ENCODE results near the gene PDIA2. TPM values are rescaled to one million over a fixed set of nuclear protein-coding genes. Genes with fewer than 3 reads are reported as not detected.
"Not testable (repeated sequence)": the region's sequence is repeated elsewhere in the genome, so short reads cannot be mapped to it uniquely, and the experiment has no call there.

The PDIA2 gene
- total RNA-seq, 1 experiment from 2014 or later: 0.25 TPM

DNA sequence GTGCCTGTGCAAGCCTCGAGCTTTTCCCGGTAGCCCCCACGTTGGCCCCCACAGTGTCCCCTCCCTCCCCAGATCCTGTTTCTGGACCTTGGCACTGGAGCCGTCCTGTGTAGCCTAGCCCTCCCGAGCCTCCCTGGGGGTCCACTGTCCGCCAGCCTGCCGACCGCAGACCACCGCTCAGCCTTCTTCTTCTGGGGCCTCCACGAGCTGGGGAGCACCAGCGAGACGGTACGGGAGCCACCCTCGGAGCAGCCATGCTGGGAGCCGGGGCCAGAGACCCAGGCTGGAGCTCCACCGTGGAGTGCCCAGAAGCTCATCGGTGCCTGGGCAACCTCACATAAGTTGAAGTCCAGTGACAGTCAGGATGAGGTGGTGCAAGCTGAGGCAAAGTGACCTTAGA, 19.0 kb upstream of the PDIA2 start:
- no peak for DNase-seq (ENCODE audit: low read depth)

DNA sequence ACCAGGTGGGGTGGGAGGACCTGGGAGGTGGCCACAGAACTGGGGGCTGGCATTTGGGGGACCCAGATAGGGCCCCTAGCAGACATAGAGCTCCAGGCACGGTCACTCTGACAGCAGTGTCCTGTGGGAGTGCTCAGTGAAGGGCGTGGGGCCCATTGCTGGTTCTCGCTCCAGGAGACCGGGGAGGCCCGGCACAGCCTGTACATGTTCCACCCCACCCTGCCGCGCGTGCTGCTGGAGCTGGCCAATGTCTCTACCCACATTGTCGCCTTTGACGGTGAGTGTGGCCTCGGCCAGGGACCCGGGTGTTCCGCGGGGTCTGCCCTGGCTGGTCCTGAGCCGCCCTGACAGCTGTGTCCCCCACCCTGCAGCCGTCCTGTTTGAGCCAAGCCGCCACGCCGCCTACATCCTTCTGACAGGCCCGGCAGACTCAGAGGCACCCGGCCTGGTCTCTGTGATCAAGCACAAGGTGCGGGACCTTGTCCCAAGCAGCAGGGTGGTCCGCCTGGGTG, 18.5 kb upstream of the PDIA2 start:
- DNase-seq (ENCODE audit: low read depth): no peak

DNA sequence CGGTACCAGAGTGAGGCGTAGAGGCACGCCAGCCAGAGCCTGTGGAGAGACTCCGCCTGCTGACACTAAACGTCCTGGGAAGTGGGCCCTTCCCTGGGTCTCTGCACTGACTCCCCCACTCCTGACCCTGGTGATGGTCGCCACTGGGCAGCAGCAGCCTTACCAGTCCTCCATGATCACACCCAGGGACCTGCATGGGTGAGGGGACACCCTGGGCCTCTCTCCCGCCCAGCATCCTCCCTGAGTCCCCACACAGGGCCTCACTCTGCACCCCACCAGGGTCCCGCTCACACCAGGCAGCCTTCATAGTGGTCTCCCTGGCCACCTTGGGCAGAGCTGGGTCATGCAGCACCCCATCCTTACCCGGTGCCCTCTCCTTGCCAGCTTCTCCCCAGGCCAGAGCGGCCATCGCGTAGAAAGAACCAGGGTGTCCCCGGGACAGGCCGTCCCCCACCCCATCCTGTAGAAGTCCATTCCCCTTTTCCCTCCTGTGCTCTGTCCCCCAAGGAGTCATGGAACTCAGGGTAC, 17.9 kb upstream of the PDIA2 start:
- no peak for DNase-seq (ENCODE audit: low read depth)

DNA sequence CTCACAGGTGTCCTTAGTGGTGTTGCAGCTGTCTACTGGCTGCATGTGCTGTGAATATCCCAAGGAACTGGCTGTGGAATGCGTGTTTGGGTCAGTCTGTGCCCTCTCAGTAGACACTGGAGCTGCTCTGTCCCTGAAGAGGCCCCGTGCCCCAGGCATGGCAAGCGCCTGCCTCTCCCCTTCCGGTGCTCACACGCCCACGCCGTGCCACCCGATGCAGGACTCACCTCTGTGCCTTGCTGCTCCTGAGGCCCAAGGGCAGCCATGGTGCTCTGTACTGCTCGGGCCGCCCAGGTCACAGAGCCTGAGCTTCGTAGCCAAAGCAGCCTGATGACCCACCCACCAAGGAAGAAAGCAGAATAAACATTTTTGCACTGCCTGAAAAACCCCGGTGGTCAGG, 17.3 kb upstream of the PDIA2 start:
- no peak for DNase-seq (ENCODE audit: low read depth)

DNA sequence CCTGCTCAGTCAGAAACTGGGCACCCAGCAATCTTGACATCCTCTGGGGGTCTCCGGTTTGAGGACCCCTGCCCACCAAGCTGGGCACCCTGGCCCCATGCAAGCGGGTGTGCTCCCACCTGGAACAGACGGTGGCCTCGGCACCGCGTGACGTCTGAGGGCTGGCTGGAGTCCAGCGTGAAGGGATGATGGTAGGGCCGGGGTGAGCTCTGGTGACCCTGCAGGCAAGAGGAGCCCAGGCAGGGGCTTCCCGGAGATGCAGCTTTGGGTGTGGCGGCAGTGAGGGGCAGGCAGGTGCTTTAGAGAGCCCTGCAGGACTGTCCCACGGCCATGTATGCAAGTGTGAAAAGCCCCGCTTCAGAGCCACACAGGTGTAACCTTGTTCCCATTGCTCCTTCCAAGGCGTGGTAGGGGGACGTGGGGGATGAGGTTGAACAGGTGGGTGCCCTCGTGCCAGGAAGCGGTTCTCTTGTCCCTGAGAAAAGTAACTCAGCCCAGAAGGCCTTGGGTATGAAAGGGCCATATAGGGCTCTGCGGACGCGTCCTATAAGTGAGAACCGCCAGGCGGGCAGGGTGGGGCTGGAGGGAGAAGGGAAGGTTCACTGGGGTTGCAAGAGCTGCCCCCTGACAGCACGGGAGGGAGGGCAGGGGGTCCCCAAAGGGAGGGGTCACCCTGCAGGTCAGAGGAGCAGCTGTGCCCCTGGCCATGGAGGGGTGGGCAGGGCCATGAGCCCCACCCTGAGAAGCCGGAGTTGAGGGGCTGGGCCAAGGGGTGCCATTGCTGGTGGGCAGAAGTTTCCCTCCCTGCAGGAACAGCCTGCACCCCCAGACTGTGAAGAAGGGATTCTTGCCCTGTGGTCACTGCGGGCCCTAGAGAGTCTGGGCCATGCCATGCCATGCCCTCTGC, 16.5 kb upstream of the PDIA2 start:
- DNase-seq (ENCODE audit: low read depth): no peak

DNA sequence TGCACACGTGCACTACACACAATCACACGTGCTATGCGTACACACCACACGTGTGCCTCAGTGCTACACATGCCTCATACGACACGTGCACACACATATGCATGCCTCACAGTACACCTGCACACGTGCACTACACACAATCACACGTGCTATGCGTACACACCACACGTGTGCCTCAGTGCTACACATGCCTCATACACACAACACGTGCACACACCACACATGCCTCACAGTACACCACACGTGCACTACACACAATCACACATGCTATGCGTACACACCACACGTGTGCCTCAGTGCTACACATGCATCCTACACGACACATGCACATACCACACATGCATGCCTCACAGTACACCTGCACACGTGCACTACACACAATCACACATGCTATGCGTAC, 15.4 kb upstream of the PDIA2 start:
- not testable (repeated sequence) for DNase-seq (ENCODE audit: low read depth)

DNA sequence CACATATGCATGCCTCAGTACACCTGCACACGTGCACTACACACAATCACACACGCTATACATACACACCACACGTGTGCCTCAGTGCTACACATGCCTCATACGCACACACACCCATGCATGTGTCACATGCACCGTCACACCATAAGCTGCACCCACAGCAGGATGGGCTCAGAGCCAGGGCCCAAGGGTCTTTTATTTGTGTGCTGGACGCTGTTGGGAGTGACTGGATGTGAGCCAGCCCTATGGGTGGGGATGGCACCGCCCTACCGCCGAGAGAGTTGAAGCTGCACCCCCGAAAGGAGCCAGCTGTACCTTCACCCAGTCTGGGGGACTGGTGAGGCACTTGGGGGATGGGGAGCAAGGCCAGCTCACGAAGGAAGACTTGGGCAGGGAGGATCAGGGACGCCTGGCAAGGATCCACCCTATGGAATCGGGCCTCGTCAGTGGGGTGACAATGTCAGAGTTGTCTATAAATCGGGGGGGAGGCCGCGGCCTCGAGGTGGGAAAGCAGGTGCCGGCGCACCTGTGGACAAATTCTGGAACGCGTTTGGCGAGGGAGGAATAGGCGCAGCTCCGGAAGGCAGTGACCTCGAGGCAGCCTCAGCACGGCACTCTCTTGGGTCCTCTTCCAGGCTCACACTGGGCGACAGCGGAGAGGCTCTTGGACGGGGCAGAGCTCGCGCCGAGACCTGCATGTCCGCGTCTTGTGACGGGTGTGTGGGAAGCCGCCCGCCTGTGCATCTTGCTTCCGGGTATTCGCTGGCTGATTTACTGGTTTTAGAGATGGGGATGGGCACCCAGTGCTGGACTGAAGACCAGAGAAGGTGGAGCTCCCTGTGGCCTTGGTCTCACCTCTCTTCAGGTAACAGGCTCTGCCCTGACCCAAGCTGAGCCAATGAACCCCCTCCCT, 14.6 kb upstream of the PDIA2 start:
- no peak for DNase-seq (ENCODE audit: low read depth)

DNA sequence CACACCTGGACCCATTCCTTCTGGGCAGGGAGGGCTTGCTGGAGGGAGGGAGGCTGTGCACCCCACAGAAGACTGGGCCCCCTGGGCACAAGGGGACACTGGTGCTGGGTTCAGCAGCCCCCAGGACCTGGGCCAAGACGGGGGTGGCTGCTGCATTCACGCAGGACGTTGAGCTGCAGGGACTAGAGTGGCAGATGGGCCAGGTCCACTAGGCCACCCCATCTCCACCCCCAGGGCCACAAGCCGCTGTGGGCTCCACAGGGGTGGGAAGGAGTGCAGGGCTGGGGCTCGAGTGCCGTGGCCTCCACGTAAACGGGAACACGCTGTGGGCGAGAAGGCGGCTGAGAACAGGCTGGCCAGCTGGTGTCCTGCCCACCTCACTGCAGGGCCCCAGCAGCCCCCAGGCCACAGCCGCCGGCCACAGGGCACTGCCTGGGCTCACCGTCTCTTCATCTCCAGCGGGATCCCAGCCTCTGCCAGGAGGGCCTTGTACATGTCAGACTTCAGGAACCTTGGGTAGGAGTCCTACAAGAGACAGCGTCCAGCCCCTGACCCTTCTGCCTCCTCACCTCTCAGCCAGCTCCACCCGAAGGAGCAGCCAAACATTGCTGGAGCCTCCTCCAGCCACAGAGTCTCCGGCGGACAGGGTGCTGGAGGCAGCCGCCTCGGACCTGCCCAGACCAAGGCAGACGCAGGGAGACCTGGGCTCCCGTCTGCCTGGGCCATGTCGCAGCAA, 13.7 kb upstream of the PDIA2 start:
- no peak for DNase-seq (ENCODE audit: low read depth)

DNA sequence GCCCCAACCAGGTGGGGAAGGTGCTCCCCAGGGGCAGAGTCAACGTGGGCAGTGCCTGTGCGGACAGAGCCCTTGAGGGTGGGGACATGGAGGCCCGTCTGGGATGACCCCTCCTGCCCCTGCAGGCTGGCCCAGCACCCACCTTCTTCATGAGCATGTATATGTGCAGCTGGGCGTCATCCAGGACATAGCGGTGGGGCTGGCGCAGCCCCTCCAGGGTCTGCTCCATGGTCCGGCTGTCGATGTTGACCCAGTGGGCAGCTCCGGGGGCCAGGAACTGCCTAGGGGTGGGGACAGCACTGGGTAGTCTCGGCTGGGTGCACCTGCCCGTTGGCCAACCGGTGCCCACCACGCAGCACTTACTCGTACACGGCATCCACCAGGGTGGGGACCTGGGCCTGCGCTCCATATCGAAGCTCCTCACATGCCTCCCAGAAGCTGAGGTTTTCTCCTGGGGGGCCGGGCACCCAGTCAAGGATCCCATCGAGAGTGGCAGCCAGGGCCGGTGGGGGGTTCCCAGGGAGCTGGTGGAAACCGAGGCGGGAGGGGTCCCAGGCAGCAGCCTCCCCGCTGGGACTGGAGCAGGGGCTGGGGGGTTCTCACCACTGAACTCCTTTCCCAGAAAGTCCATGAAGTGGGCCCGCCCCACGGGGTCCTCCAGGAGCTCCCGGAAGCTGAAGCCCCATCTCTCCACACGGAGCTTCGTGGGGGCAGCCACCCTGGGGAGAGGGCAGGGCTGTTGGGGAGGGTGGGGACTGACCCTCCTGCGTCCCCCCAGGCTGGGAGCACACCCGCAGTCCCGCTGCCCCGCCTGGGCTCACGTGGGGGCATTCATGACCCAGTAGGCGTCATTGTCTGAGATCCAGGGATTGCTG, 12.3 kb upstream of the PDIA2 start:
- DNase-seq (ENCODE audit: low read depth): no peak

DNA sequence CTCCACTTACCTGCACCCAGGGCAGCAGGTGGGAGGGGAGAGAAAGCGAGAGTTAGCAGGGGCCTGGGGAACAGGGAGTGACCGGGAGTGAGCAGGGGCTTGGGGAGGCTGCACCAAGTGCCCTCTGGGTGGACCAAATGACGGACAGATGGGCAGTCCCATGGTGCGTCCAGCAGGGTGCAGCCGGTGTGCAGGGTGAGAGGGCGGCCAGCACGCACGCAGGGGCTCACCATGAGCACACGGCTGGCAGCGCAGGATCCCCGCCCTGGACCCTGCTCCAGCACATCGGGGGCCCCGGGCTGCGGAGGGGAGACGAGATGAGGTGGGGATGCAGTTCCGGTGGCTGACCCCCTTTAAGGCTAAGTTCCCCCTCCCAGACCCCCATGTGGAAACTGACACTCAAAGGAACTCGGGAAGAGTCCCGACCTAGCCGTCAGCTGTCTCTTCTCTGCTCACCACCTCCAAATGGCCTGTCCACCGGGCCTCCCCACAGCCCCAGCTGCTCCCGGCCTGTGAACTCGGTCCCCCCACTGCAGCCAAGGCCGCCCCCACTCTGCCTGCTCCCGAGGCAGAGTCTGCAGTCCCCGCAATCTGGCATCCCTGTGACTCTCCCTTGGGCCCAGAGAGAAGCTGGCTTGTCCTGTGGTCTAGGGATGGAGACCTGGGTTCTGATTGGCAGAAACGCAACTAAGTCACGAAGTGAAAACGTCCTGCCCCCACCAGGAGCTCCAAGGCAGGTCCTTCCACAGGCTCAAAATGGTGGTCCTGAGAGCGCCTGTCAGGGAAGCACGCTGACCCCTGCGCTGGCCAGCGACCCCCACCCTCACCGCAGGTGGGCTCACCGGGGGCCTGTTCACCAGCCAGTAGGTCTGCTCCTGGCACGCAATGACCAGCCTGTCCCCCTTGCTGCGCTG, 10.1 kb upstream of the PDIA2 start:
- DNase-seq (ENCODE audit: low read depth): no peak

DNA sequence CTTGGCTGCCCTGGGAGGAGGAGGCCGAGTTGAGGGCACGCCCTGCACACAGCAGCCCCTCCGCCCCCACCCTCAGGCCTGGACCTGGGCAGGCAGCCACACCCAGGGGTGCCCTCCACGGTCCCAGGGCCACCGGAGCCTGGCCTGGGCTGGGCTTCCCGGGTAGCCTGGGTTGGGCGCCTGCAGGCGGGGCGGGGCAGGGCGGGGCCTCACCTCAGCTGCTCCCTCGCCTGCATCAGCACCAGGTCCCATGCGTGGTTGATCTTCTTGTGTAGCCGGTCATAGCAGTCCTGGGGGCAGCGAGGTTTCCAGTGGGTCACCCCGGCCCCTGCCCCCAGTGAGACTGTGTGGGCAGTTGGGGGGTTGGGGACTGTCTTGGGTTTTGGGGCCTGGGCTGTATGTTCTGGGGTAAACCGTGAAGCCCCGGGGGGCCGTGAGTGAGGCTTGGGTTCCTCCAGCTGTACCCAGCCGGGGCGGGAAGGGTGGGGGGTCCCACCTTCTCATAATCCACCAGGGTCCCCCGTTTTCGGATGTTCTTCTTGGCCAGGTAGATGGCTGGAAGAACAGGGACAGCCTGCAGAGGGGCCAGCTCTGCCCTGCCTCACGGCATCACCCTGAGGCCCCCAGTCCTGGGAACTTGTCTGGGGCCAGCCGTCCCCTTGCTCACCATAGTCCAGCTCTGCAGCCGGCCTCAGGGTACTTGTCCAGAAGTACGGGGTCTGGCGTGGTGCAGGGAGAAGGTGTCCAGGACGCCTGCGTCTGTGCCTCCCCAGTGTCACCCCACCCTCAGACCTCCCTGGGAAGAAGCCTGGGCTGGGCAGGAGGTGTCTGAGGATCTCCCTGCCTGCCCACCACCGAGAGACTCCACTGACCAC, 9.2 kb upstream of the PDIA2 start:
- no peak for DNase-seq (ENCODE audit: low read depth)

DNA sequence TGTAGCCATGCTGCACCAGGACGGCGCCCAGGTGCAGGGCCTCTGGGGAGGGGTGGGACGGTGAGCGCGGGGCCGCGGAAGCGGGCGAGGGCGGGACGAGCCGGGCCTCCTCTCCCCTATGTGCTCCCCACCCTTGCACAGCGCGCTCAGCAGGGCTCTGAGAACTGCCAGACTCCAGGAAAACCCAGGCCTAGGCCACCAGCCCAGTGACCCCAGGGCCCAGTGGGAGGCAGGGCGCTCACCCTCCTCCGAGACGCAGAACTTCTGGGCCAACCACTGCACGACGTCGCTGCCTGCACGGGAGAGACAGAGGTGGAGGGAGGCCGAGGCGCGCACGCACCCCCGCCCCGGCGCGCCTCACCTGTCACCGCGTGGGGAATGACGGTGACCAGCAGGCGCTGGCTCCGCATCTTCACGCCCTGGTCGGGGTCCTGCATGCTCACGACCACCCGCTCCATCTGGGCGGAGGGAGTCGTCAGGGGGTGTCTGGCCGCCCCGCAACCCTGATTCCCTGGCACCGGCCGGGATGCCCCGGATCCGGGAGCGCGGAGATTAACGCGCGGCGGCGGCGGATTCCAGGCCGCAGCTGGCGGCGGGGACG, 7.8 kb upstream of the PDIA2 start:
- DNase-seq (ENCODE audit: low read depth): no peak

DNA sequence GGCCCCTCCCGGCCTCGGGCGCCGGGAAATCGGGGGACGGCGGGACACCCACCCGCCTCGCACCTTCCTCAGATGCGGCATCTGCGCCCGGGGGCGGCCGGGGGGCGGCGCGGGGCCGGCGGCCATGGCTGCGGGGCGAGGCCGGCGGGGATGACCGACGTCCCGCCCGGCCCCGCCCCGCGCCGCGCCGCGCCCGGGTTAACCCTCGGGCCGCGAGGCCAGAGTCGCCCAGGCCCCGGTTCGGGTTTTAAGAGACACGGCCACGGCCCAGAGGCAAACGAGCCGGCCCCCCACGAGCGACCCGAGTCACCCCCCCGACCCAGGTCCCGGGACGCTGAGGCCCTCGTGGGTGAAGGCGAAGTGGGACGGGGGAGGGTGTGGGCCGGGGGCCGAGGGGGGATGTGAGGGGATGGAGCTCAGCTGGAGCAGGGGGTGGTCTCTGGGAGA, 7.2 kb upstream of the PDIA2 start, which contains the start of gene RGS11:
Gene RGS11 (minus strand): TSS at position 159 of the 447 bp plus-strand sequence. CDS start 33 bp downstream, at position 126.
- DNase-seq (ENCODE audit: low read depth): no peak

DNA sequence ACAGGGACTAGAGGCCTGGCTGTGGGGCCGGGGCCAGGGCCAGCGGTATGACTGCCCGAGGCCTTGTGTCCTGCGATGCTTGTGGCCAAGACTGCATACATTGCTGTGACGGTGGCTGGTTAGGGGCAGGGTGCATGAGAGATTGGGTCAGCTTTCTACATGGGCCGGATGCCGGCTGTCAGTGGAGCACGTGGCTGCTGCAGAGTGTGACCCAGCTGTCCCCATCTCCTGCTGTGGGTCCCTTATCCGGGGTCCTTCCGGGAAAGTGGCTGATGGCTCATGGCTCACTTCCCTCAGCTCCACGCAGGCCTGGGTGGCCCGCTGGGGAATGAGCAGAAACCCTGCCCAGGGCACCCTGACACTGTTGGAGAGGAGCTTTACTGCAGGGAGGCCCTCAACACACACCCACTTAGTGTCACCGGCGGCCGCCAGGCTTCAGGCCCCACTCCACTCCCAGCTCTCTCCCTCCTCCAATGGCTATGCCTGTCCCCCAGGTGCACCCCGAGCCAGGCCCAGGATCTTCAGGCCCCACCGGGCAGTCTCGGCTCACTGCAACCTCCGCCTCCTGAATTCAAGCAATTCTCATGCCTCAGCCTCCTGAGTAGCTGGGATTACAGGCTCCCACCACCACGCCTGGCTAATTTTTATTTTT, 6.4 kb upstream of the PDIA2 start:
- no peak for DNase-seq (ENCODE audit: low read depth)

DNA sequence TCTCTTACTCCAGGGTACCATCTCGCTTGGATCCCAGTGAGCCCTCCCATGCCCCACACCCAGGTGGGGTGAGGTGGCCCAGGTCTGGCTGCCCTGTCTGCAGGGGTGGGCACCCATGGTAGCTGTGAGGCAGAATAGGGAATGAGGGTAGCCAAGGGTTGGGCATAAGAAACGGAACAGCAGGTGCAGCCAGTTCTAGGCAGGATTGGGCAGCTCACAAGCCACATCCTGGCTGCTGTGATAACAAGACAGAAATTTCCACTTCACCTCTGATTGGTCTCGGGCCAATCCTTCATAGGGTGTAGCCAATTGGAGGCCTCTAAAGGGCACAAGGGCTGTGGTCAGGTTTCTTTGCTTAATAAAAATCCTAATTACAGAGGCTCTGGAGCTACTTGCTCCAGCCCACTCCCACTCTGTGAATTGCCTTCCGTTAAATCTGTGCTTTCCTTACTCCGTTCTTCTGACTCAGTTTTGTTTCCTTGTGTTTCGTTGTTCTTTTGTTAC, 4.0 kb upstream of the PDIA2 start:
- DNase-seq (ENCODE audit: low read depth): peak; percentile 78

DNA sequence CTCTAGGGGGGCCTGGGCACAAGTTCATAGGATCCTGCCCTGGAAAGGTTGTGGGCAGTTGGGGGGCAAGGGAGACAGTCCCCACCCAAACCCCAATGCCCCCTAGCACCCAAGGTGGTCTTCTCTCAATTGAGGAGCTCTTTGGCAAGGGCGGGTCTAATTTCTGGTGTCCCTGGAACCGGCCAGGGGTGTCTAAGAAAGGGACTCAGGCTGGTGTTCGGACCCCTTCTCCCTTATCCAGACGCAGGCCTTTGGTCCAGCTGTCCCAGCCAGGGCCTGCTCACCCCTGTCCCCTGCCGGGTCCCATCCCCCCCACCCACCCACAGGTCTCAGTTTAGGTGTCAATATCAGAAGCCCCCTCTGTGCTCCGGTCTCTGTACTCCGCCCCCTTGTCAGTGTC, 3.4 kb upstream of the PDIA2 start:
- DNase-seq (ENCODE audit: low read depth): no peak

DNA sequence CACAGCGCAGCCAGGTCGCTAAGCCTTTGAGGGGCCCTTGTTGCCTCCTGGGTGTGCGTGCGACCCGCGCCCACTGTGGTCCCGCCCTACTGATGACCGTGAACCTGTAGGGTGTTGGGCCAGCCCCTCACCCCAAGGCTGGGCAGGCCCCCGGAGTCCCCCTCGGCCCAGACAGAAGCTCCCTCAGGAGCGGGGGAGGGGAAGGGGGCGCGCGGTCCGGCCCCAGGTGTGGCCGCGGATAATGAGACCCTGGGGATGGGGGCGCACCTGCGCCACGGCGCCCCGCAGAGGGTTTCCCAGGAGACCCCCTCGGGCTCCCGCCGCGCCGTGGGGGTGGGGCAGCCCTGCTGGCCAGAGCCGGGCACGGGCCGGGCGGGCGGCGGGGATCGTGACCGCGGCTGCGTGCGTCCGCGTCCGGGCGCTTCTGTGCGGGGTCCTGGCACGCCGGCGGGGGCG, 2.9 kb upstream of the PDIA2 start:
- no peak for DNase-seq (ENCODE audit: low read depth)
